Measurements from ENCODE around the gene LONP2. TPM values are rescaled to one million over a fixed set of nuclear protein-coding genes. Genes with fewer than 3 reads are reported as not detected.
A peak's percentile ranks its signal among the peaks of the same experiment; 100 is the strongest.
"Not testable (repeated sequence)": the region's sequence is repeated elsewhere in the genome, so short reads cannot be mapped to it uniquely, and the experiment has no call there.

LONP2 gene
- total and polyA plus RNA-seq, 10 donors: 20.1 to 75.4 (median 54.1) TPM

DNA sequence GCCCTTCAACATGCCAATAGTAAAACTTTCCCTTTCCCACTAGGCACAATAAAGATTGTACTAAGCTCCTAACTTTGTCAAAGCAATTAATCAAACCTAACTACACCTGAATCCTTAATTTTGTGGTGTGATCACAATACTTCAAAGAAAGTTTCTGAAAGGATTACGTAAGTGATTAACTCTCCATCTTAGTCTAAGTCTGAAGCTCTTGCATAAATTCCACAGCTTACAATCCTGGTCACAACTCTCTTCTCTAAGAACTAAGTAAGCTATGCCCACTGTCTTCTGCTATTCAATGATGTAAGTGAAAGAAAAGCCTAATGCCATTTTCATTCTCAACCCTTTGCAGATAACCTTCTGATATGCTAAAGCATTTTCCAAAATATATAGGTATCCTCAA lies 125.7 kb downstream of the LONP2 start:
- 83 to 89% (median 86%) methylated on average over 1 of the region's 1 CpG for WGBS, 5 donors

GRCh38 chr16:48370229-48370628 lies 126.1 kb downstream of the LONP2 start:
- intact Hi-C loops (cut with DNase I; ENCODE audit: low total_unique reads): no loop called here

More for the DNA sequence above, 125.7 kb downstream of the LONP2 start:
- intact Hi-C loops (cut with DNase I; ENCODE audit: low total_unique reads): loop anchor here (5.0 kb wide), 1 partner anchor 243 kb away; the partner anchor contains the start of gene N4BP1
- Histone ChIP-seq H3K27me3 (replicated peaks in 1 of 7) (no peaks in the 10 kb centered on the region), H3K36me3 (no peaks in the 10 kb centered on the region), H3K27ac (no peak overlapping the region), H3K4me3 (no peak overlapping the region), H3K4me1 (peaks cover 18 to 96% (median 55%) of the 10 kb centered on the region in 6 donors), H3K9me3 (no peaks in the 10 kb centered on the region)
- DNase-seq: no peak
- TF ChIP-seq POLR2A (IDR thresholded peaks at IDR 0.05) (no peak), POLR2AphosphoS5 (IDR thresholded peaks at IDR 0.05) (no peak)
- TF ChIP-seq, protein P1, sequence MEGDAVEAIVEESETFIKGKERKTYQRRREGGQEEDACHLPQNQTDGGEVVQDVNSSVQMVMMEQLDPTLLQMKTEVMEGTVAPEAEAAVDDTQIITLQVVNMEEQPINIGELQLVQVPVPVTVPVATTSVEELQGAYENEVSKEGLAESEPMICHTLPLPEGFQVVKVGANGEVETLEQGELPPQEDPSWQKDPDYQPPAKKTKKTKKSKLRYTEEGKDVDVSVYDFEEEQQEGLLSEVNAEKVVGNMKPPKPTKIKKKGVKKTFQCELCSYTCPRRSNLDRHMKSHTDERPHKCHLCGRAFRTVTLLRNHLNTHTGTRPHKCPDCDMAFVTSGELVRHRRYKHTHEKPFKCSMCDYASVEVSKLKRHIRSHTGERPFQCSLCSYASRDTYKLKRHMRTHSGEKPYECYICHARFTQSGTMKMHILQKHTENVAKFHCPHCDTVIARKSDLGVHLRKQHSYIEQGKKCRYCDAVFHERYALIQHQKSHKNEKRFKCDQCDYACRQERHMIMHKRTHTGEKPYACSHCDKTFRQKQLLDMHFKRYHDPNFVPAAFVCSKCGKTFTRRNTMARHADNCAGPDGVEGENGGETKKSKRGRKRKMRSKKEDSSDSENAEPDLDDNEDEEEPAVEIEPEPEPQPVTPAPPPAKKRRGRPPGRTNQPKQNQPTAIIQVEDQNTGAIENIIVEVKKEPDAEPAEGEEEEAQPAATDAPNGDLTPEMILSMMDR (IDR thresholded peaks at IDR 0.05 in 8 of 11, conservative IDR thresholded peaks at IDR 0.05 in 3 of 11): no peak

GRCh38 chr16:48370668-48371392 lies 126.7 kb downstream of the LONP2 start:
- WGBS, 5 donors: 92 to 97% (median 95%) methylated on average over 18 of the region's 18 CpGs
- TF ChIP-seq POLR2AphosphoS5 (IDR thresholded peaks at IDR 0.05): peak in 1 of 3 donors; percentile 10
- H3K4me1 ChIP-seq: peaks cover 18 to 96% (median 54%) of the 10 kb centered on the region in 6 donors

More at GRCh38 chr16:48370229-48370628, 126.1 kb downstream of the LONP2 start:
- Histone ChIP-seq H3K36me3 (no peaks in the 10 kb centered on the region), H3K4me1 (peaks cover 18 to 96% (median 55%) of the 10 kb centered on the region in 6 donors), H3K9me3 (no peaks in the 10 kb centered on the region), H3K4me3 (no peak overlapping the region), H3K27me3 (replicated peaks in 1 of 7) (no peaks in the 10 kb centered on the region), H3K27ac (no peak overlapping the region)
- DNase-seq: no peak
- 91 to 98% (median 96%) methylated on average over 8 of the region's 8 CpGs for WGBS, 5 donors
- TF ChIP-seq, protein P1 (IDR thresholded peaks at IDR 0.05 in 8 of 11, conservative IDR thresholded peaks at IDR 0.05 in 3 of 11): no peak
- TF ChIP-seq POLR2AphosphoS5 (IDR thresholded peaks at IDR 0.05): no peak
- TF ChIP-seq POLR2A (IDR thresholded peaks at IDR 0.05): no peak

DNA sequence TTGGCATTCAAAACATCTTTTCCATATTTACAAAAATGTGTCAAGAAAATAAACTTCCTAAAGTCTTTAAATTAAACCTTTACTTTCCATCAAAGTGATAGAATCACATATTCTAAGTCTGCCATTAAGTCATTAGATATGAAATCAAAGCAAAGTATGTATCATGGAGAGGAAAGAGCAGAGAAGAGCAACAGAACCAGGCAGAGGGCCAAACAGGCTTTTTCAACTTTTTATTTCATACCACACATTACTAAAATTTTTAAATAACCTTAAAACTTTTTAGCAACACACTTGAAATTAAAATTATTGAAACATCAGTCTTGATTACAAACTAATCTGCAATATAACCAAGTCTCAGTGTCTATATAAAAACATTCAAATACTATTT lies 127.3 kb downstream of the LONP2 start:
- no peak overlapping the region for H3K27ac ChIP-seq
- TF ChIP-seq POLR2A (IDR thresholded peaks at IDR 0.05): no peak
- no peak for TF ChIP-seq POLR2AphosphoS5 (IDR thresholded peaks at IDR 0.05)
- TF ChIP-seq, protein P1 (IDR thresholded peaks at IDR 0.05 in 8 of 11, conservative IDR thresholded peaks at IDR 0.05 in 3 of 11): no peak
- no peaks in the 10 kb centered on the region for H3K27me3 ChIP-seq (replicated peaks in 1 of 7)
- H3K4me1 ChIP-seq: peaks cover 17 to 96% (median 58%) of the 10 kb centered on the region in 6 donors
- DNase-seq: no peak
- no peaks in the 10 kb centered on the region for H3K9me3 ChIP-seq
- no peak overlapping the region for H3K4me3 ChIP-seq
- no peaks in the 10 kb centered on the region for H3K36me3 ChIP-seq
- intact Hi-C loops (cut with DNase I; ENCODE audit: low total_unique reads): no loop called here

More at GRCh38 chr16:48370668-48371392, 126.7 kb downstream of the LONP2 start:
- H3K27me3 ChIP-seq (replicated peaks in 1 of 7); intact Hi-C loops (cut with DNase I; ENCODE audit: low total_unique reads); H3K36me3 ChIP-seq; H3K4me3 ChIP-seq; H3K9me3 ChIP-seq; DNase-seq; H3K27ac ChIP-seq: not testable (repeated sequence)

Data from spleen (tissue), 11 donors.